Natural killer cell treated with Interleukin-12 subunit alpha and Interleukin-12 subunit beta and Interleukin-15 and Interleukin-18, amount 100 ng/mL, for 72 hours (primary cell): Measurements from ENCODE around the gene IL1RAPL1. TPM values are rescaled to one million over a fixed set of nuclear protein-coding genes. Genes with fewer than 3 reads are reported as not detected.

ENCODE experiments used
- ATAC-seq, 2 donors: fragments of 150-1000 bp; cut with Tn5 transposase in 1 of 2; sonication (Bioruptor Pico), chemical (Tn5 transposase) in 1 of 2; 2 replicates each; pipeline ENCODE4 v1.10.0; 2021
- DNase-seq: peaks from one replicate; pipeline ENCODE4 v3.0.0; 2022; ENCODE audit warnings: low spot score
- H3K27ac Mint-ChIP-seq, 2 donors: 1 replicate in 1 of 2; 2 replicates in 1 of 2; pipeline ENCODE4 v1.8.0; 2022; ENCODE audit warnings: mixed read lengths in 2 of 2, mild to moderate bottlenecking in 1 of 2, moderate library complexity in 1 of 2
- H3K27me3 Mint-ChIP-seq, 2 donors: 1 replicate in 1 of 2; 2 replicates in 1 of 2; pipeline ENCODE4 v1.8.0; 2022; ENCODE audit warnings: mixed read lengths in 2 of 2
- H3K36me3 Mint-ChIP-seq: one replicate; pipeline ENCODE4 v1.8.0; 2022; ENCODE audit warnings: mixed read lengths
- H3K4me1 Mint-ChIP-seq, 2 donors: 1 replicate in 1 of 2; 2 replicates in 1 of 2; pipeline ENCODE4 v1.8.0; 2022; ENCODE audit warnings: low read depth in 2 of 2, mixed read lengths in 2 of 2, mild to moderate bottlenecking in 1 of 2
- H3K4me3 Mint-ChIP-seq: one replicate; pipeline ENCODE4 v1.8.0; 2022; ENCODE audit warnings: mixed read lengths
- H3K9me3 Mint-ChIP-seq: 2 replicates; pipeline ENCODE4 v1.8.0; 2022; ENCODE audit warnings: mixed read lengths
- total RNA-seq, 2 donors: library from RNA; stranded (reverse); gene quantifications; one replicate each; pipeline ENCODE4 v1.2.3, GENCODE V29; 2022

The IL1RAPL1 gene
- total RNA-seq, 2 donors from 2014 or later: not detected

DNA sequence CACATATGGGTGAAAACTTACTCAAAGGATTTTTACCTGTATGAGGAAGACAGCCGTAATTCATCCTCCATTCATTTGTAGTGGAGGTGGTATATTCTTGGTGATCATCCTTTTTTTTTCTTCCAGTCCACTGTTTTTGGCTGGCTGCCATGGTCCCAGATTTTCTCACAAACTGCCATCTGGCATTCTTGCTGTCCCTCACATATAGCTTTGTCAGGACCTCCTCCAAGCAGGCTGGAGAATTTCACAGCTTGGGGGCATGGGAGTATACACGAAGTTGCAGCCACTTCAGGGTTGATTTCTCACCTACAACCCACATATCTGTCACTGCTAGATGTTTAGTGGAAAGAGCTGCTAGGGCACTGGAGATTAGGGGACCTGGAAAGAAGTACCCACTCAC is 401.0 kb downstream of the IL1RAPL1 start:
- no peak for DNase-seq
- Mint-ChIP-seq H3K9me3 (peaks cover 7% of the 10 kb centered on the region), H3K36me3 (no peaks in the 10 kb centered on the region), H3K4me1 (no peaks in the 10 kb centered on the region), H3K27me3 (no peaks in the 10 kb centered on the region), H3K4me3 (no peak overlapping the region), H3K27ac (no peak overlapping the region)
- ATAC-seq: no peak

DNA sequence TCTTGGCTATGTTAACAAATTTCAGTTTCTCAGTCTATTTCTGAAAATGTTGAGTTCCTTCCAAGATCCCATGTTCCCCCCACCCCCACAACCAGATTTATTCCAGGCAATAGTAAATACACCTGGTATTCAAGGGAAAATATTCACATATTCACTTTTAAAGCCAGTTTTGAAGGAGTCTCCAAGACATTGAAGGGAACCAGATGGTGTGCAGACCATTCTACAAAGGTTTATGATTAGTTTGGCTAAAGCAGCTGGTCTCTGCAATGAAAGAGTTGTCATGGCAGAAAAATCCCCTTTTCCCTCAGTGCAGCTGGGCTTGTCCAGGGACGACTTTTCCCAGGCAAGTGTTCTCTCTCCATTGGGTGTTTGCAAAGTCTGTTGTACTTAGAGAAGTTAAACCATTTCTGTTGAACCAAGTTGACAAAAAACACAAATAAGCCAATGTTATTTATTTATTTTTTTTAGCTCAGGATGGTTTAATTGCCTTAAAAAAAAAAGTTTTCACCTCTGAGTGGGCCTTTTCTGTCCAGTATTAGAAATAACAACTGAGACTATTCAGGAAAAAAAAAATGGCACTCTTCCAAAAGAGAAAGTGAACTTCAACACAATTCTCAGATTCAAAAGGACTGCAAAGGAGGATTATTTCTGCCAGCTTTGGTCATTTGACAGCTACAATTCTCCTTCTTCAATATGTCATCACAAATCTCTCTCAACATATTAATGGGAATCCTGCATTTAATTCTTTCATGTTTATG is 410.6 kb downstream of the IL1RAPL1 start:
- Mint-ChIP-seq H3K27ac (no peak overlapping the region), H3K27me3 (no peaks in the 10 kb centered on the region), H3K4me1 (no peaks in the 10 kb centered on the region), H3K4me3 (no peak overlapping the region), H3K9me3 (peaks cover 17% of the 10 kb centered on the region), H3K36me3 (peaks cover 5% of the 10 kb centered on the region)
- no peak for DNase-seq
- no peak for ATAC-seq

DNA sequence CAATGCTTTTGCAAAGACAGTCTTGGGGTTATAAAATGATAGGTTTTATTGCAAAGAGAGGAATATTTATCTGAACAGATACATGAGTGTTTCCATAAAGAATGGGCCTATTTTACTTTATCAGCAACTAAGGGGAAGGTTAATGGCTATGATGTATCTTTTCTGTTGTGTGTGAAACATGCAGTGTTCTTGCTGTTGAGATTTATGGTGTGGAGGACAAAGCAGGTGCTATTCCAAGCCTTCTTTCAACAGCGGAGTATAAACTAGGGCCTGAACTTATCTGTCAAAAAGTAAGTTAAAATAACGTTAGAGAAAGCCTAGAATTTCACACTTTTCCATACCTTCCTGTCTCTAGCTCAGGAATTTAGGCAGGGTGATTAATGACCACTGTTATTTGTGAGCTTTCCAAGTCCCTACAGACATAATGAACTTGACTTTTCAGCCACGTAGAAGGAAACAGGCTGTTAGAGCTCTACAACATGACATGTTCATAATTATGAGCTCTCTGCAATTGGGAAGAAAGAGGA is 411.4 kb downstream of the IL1RAPL1 start:
- ATAC-seq (no peak), DNase-seq (no peak)
- Mint-ChIP-seq H3K4me3 (no peak overlapping the region), H3K9me3 (peaks cover 14% of the 10 kb centered on the region), H3K27ac (no peak overlapping the region), H3K27me3 (no peaks in the 10 kb centered on the region), H3K36me3 (peaks cover 5% of the 10 kb centered on the region), H3K4me1 (no peaks in the 10 kb centered on the region)

DNA sequence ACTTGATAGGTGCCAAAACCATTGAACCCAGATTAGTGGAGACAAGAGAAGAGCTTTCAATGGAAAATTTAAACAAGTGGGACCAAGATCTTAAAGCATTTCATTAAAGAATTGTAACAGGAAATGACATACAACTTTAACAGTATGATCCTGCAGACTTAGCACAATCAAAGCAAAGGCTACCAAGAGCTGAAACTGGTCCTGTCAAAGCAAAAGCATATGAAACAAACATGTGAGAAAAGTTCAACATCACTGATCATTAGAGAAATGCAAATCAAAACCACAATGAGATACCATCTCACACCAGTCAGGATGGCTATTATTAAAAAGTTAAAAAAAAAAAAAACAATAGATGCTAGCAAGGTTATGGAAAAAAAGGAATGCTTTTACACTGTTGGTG is 425.6 kb downstream of the IL1RAPL1 start:
- ATAC-seq (no peak), DNase-seq (no peak)
- no peak overlapping the region for H3K27ac Mint-ChIP-seq

DNA sequence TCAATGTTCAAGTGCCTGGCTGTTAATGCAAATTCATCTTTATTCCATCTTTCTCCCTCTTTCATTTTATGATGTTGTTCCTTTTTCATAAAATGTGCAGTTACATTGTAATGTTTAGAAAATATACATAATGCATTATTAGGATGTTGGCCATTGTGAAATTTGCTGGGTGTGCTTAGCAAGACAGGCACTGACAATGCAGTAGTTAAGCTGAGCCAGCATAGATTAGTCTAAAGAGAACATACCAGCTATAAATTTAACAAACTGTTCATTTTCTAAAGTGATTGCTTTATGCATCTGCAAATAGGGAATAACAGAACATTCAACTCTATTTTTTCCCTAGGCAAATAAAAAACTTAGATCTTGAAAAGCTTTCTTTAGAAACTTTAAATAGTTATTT is 436.0 kb downstream of the IL1RAPL1 start:
- Mint-ChIP-seq H3K4me3 (no peak overlapping the region), H3K27ac (no peak overlapping the region), H3K9me3 (peaks cover 14% of the 10 kb centered on the region), H3K36me3 (no peaks in the 10 kb centered on the region), H3K27me3 (no peaks in the 10 kb centered on the region), H3K4me1 (no peaks in the 10 kb centered on the region)
- DNase-seq (no peak), ATAC-seq (no peak)

More for the DNA sequence above, 425.6 kb downstream of the IL1RAPL1 start:
- H3K36me3 Mint-ChIP-seq: no peaks in the 10 kb centered on the region
- H3K9me3 Mint-ChIP-seq: peaks cover 3% of the 10 kb centered on the region
- no peaks in the 10 kb centered on the region for H3K27me3 Mint-ChIP-seq
- no peak overlapping the region for H3K4me3 Mint-ChIP-seq
- no peaks in the 10 kb centered on the region for H3K4me1 Mint-ChIP-seq

DNA sequence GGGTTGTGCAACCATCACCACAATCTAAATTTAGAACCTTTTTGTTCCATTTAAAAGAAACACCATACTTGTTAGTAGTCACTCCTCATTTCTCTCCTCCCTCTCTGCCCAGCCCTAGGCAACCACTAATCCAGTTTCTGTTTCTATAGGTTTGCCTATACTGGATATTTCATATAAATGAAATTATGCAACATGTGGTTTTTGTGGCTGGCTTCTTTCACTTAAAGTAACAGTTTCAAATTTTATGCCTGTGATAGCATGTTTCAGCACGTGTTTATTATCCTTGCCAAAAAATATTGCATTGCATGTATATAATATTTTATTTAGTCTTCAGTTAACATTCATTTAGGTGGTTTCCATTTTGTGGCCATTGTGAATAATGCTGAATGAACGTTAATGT is 437.6 kb downstream of the IL1RAPL1 start:
- DNase-seq: no peak
- H3K9me3 Mint-ChIP-seq: peaks cover 7% of the 10 kb centered on the region
- H3K27ac Mint-ChIP-seq: no peak overlapping the region
- no peak overlapping the region for H3K4me3 Mint-ChIP-seq
- no peaks in the 10 kb centered on the region for H3K27me3 Mint-ChIP-seq
- ATAC-seq: peak in 1 of 2 donors; percentile 69
- no peaks in the 10 kb centered on the region for H3K4me1 Mint-ChIP-seq
- H3K36me3 Mint-ChIP-seq: no peaks in the 10 kb centered on the region

DNA sequence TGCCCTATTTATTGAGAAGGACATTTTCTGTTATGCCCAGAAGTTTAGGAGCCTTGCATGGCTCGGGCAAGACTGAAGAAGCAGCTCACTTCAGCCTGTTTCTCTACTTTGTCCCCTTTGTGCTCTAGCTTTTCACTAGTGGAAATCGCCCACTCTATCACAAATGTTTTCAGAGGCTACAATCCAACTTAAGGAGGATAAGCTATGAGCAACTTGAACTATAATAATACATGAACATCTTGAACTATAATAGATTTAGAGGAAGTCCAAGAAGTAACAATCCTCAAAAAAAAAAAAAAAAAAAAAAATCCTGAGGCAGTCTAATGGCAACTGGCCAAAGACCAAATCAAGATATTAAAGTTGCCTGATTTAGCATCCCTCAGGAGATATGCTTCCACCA is 452.3 kb downstream of the IL1RAPL1 start:
- H3K9me3 Mint-ChIP-seq: peaks cover 4% of the 10 kb centered on the region
- no peak overlapping the region for H3K27ac Mint-ChIP-seq
- DNase-seq (no peak), ATAC-seq (no peak)
- H3K4me1 Mint-ChIP-seq: no peaks in the 10 kb centered on the region
- no peaks in the 10 kb centered on the region for H3K27me3 Mint-ChIP-seq
- no peak overlapping the region for H3K4me3 Mint-ChIP-seq
- H3K36me3 Mint-ChIP-seq: no peaks in the 10 kb centered on the region

DNA sequence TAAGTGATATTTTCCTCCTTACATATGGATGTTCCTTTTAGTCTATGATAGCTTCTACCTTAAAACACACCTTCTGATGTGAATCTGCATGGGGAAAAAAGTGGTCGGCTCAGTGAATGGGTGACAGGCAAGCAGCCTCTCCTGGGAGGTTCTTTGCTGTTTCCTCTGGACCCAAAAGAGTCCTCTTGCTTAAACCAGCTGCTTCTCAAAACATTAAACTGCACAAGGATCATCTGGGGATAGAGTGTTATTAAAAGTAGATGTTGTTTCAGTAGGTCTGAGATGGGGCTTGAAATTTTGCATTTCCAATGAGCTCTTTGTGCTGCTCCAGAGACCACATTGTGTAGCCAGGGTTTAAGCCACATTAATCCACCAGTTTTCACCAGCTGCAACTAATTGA is 452.9 kb downstream of the IL1RAPL1 start:
- Mint-ChIP-seq H3K27ac (no peak overlapping the region), H3K36me3 (no peaks in the 10 kb centered on the region), H3K4me1 (no peaks in the 10 kb centered on the region), H3K9me3 (peaks cover 4% of the 10 kb centered on the region), H3K4me3 (no peak overlapping the region), H3K27me3 (no peaks in the 10 kb centered on the region)
- DNase-seq: no peak
- ATAC-seq: no peak

DNA sequence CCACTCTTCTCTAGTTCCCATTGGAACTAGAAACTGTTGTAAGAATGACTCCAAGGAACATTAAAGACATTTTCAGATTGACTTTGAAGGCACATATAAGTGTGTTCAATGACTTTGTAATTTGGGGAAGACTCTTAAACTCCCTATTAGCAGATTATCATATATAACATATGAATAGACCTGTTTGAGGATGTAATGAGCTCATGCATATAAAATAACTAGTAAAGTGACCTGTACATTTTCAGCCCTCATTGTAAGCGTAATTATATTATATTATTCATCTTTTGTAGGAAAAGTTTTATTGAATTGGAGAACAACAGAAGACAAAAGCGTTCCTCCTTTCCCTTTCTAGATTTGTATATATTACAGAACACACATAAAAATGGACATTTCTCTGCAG is 455.1 kb downstream of the IL1RAPL1 start:
- ATAC-seq: no peak
- Mint-ChIP-seq H3K9me3 (peaks cover 4% of the 10 kb centered on the region), H3K27me3 (no peaks in the 10 kb centered on the region), H3K4me3 (no peak overlapping the region), H3K4me1 (no peaks in the 10 kb centered on the region), H3K27ac (no peak overlapping the region), H3K36me3 (no peaks in the 10 kb centered on the region)
- no peak for DNase-seq

DNA sequence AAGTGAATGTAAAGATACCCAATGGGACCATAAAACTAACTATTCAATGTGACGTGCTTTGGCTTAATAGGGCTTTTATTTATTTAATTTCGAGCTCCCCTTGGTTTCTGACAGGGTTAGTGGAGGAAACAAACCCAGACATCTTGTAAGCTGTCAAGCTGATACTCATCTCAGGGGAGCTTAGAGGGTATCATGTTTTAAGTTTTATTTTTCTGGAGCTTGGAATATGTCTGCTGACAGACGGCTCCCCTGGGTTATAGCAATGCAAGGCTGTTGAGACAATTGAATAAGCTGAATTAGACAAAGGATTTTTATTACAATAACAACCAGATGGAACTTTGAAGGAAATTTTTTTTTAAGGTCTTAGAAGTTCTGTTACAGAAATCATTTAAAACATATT is 456.5 kb downstream of the IL1RAPL1 start:
- H3K27ac Mint-ChIP-seq: no peak overlapping the region
- H3K4me1 Mint-ChIP-seq: no peaks in the 10 kb centered on the region
- no peak for DNase-seq
- H3K36me3 Mint-ChIP-seq: no peaks in the 10 kb centered on the region
- no peak for ATAC-seq
- no peak overlapping the region for H3K4me3 Mint-ChIP-seq
- peaks cover 8% of the 10 kb centered on the region for H3K9me3 Mint-ChIP-seq
- H3K27me3 Mint-ChIP-seq: no peaks in the 10 kb centered on the region

DNA sequence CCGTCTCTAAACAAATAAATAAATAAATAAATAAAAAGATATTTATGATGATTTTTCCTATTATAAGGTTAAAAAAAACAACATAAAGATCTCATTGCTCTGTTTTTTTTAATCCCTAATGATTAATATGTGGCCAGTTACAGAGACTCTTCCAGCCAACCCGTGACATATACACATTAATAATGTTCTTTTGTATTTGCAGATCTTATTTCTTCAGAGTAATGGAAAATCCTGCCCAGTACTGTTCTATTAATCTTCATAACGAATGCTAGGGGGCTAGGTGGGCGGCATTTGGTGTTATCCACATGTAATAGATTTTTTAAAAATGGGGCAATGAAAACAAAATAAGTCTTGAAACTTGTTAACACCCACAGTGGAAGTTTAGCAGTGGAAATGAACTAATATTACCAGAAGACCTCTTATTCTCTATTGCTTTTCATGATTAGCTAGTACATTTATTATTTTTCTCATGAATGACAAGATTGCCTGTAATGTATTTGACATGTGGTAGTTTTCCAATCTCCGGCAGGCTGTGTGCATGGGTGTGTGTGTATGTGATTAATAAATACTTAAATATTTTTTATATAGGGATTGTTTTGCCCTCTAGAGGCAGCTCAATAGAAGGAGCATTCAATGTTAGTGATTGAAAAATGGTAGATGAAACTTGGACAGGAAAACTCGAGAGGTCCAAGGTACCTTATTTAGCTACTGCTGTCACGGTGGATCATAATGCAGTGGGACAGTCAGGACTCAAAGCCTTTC is 457.4 kb downstream of the IL1RAPL1 start:
- no peaks in the 10 kb centered on the region for H3K4me1 Mint-ChIP-seq
- ATAC-seq (no peak), DNase-seq (no peak)
- peaks cover 8% of the 10 kb centered on the region for H3K9me3 Mint-ChIP-seq
- H3K27ac Mint-ChIP-seq: no peak overlapping the region
- H3K4me3 Mint-ChIP-seq: no peak overlapping the region
- H3K36me3 Mint-ChIP-seq: no peaks in the 10 kb centered on the region
- no peaks in the 10 kb centered on the region for H3K27me3 Mint-ChIP-seq

DNA sequence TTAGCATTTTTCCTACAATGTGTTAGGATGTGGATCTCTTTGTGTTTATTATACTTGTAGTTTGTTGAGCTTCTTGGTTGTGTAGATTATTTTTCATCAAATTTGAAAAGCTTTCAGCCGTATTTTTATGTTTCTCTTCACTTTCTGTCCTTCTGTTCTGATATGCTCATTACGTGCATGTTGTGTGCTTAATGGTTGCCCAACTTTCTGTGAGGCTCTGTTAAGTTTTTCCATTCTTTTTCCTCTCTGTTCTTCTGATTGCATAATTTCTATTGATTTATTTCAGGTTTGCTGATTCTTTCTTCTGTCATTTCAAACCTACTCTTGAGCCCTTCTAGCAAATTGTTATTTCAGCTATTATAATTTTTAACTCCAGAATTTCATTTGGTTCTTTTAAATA is 478.2 kb downstream of the IL1RAPL1 start:
- H3K36me3 Mint-ChIP-seq: no peaks in the 10 kb centered on the region
- H3K4me1 Mint-ChIP-seq: no peaks in the 10 kb centered on the region
- no peak for ATAC-seq
- peaks cover 11% of the 10 kb centered on the region for H3K9me3 Mint-ChIP-seq
- DNase-seq: no peak
- H3K27ac Mint-ChIP-seq: no peak overlapping the region
- H3K27me3 Mint-ChIP-seq: no peaks in the 10 kb centered on the region
- H3K4me3 Mint-ChIP-seq: no peak overlapping the region

DNA sequence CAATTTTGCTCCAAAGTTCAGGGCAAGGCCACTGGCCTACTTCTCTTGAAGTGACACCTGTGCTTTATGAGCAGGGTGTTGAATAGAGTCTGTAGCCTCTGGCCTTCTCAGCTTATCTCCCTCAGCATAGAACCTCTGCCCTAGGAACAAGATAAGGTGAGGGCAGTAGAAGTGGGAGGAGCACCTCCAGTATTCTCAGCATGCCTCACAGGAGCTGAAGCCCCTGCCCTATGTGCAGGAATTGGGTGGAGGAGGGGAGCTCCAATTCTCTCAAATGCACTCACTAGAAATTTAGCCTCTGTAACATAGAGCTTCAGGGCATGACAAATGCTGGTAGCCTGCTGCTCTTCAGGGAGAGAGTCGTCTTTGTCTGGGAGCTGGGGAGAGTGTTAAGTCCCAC is 479.3 kb downstream of the IL1RAPL1 start:
- H3K4me1 Mint-ChIP-seq: no peaks in the 10 kb centered on the region
- DNase-seq (no peak), ATAC-seq (no peak)
- H3K27ac Mint-ChIP-seq: no peak overlapping the region
- peaks cover 12% of the 10 kb centered on the region for H3K9me3 Mint-ChIP-seq
- no peaks in the 10 kb centered on the region for H3K27me3 Mint-ChIP-seq
- H3K36me3 Mint-ChIP-seq: no peaks in the 10 kb centered on the region
- H3K4me3 Mint-ChIP-seq: no peak overlapping the region

DNA sequence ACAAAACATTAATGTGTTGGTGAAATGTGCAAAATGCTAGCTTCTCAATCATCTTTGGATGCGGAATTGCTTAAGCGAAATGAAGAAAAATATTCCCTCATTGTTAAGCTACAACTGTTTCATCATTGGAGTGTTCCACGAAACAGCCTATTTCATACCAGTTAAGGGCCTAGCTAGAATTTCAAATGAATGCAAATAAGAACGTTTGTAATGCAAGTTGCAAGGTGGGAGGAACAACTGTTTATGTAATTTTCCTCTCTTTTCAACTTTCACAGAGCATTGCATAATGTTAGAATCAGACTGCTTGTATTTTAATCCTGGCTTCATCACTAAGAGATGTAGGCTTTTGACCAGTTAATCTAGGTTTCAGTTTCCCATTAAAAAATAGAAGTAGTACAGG is 480.1 kb downstream of the IL1RAPL1 start:
- no peaks in the 10 kb centered on the region for H3K4me1 Mint-ChIP-seq
- no peak overlapping the region for H3K27ac Mint-ChIP-seq
- no peaks in the 10 kb centered on the region for H3K27me3 Mint-ChIP-seq

More for the DNA sequence above, 480.1 kb downstream of the IL1RAPL1 start:
- no peak overlapping the region for H3K4me3 Mint-ChIP-seq
- DNase-seq (no peak), ATAC-seq (no peak)
- H3K36me3 Mint-ChIP-seq: no peaks in the 10 kb centered on the region
- peaks cover 12% of the 10 kb centered on the region for H3K9me3 Mint-ChIP-seq
